VCaP (cell line): ENCODE results near the gene PRM1.
"Not testable (repeated sequence)": the region's sequence is repeated elsewhere in the genome, so short reads cannot be mapped to it uniquely, and the experiment has no call there.

Source experiments
- H3K27ac ChIP-seq: fragments of 450-650 bp; 2 replicates; pipeline ENCODE4 v1.5.1; 2017
- CTCF ChIP-seq: fragments of 450-650 bp; conservative IDR thresholded peaks from 2 replicates; pipeline ENCODE4 v1.5.1; 2017; ENCODE audit warnings: mild to moderate bottlenecking, moderate library complexity

The PRM1 gene

GRCh38 chr16:11291091-11291703 lies 10.1 kb upstream of the PRM1 start:
- TF ChIP-seq CTCF = no peak
- H3K27ac ChIP-seq = no peak overlapping the region

GRCh38 chr16:11290102-11290893 lies 9.2 kb upstream of the PRM1 start:
- TF ChIP-seq CTCF = no peak
- H3K27ac ChIP-seq = no peak overlapping the region

- not testable (repeated sequence) for H3K27ac ChIP-seq
These were observed 8.6 kb upstream of the PRM1 start for GRCh38 chr16:11289696-11290095.

GRCh38 chr16:11289202-11289601 lies 8.1 kb upstream of the PRM1 start:
- TF ChIP-seq CTCF = no peak
- no peak overlapping the region for H3K27ac ChIP-seq

GRCh38 chr16:11285842-11286241 lies 4.7 kb upstream of the PRM1 start:
- no peak overlapping the region for H3K27ac ChIP-seq

GRCh38 chr16:11283820-11284248 lies 2.7 kb upstream of the PRM1 start:
- H3K27ac ChIP-seq = no peak overlapping the region
- TF ChIP-seq CTCF = no peak

More at GRCh38 chr16:11285842-11286241, 4.7 kb upstream of the PRM1 start:
- no peak for TF ChIP-seq CTCF

- TF ChIP-seq CTCF = no peak
- no peak overlapping the region for H3K27ac ChIP-seq
These were observed 2.2 kb downstream of the PRM1 start for GRCh38 chr16:11278681-11279628.
